Transverse colon (tissue), 4 donors: ENCODE data around the gene HRG. TPM values are rescaled to one million over a fixed set of nuclear protein-coding genes. Genes with fewer than 3 reads are reported as not detected.
"Not testable (repeated sequence)": the region's sequence is repeated elsewhere in the genome, so short reads cannot be mapped to it uniquely, and the experiment has no call there.

Experiments
- DNase-seq: peaks from one replicate; pipeline ENCODE4 v3.0.0-alpha.2; 2019
- H3K27ac ChIP-seq, 4 donors: fragments of 200-600 bp; sonication (generic); 2 replicates each; pipeline ENCODE4 v1.5.1; 2016 to 2018; ENCODE audit warnings: inconsistent platforms in 4 of 4
- H3K27me3 ChIP-seq: fragments of 200-600 bp; sonication (generic); 2 replicates; pipeline ENCODE4 v1.5.1; 2017; ENCODE audit warnings: inconsistent platforms
- H3K36me3 ChIP-seq, 4 donors: fragments of 200-600 bp; sonication (generic); 2 replicates each; pipeline ENCODE4 v1.5.1; 2017 to 2019; ENCODE audit warnings: inconsistent platforms in 4 of 4
- H3K4me1 ChIP-seq, 4 donors: fragments of 200-600 bp; sonication (generic); 2 replicates each; pipeline ENCODE4 v1.5.1; 2017 to 2020; ENCODE audit warnings: inconsistent platforms in 4 of 4
- H3K4me3 ChIP-seq, 4 donors: fragments of 200-600 bp; sonication (generic); 1 replicate in 1 of 4; 2 replicates in 3 of 4; pipeline versions ENCODE4 v1.5.1 to v1.6.1; 2017 to 2019; ENCODE audit warnings: inconsistent platforms in 4 of 4
- H3K9me3 ChIP-seq, 2 donors: fragments of 200-600 bp; sonication (generic); 2 replicates each; pipeline ENCODE4 v1.5.1; 2017 to 2019; ENCODE audit warnings: inconsistent platforms in 2 of 2
- EP300 ChIP-seq: sonication (generic); formaldehyde crosslinking; IDR thresholded peaks from one replicate; pipeline ENCODE4 v1.6.1; 2017; ENCODE audit warnings: antibody characterized with exemption, low read depth
- POLR2A ChIP-seq: fragments of 450-650 bp; IDR thresholded peaks from one replicate; pipeline ENCODE4 v1.6.1; 2016; ENCODE audit warnings: antibody characterized with exemption, mild to moderate bottlenecking, moderate library complexity
- POLR2AphosphoS5 ChIP-seq, 3 donors: sonication (generic); formaldehyde crosslinking; IDR thresholded peaks; one replicate each; pipeline ENCODE4 v1.6.1; 2016; ENCODE audit warnings: antibody characterized with exemption in 3 of 3
- WGBS, 2 donors: methylation state at CpG; one replicate each; pipeline ENCODE4 v1.1.5; 2018; ENCODE audit warnings: low coverage in 1 of 2; 5-methylcytosine and 5-hydroxymethylcytosine counted together
- in situ Hi-C, 4 donors: fragments of 200-750 bp; cut with MboI; loops; one replicate each; pipeline versions ENCODE4 v1.15.0 to v1.15.1; 2017; ENCODE audit warnings: low sequenced_read_pairs in 3 of 4, low pct_ligation_motif_present in 1 of 4, low pct_unique_long_range_greater_than_20kb in 1 of 4
- intact Hi-C: fragments of 100-400 bp; cut with DNase I; formaldehyde crosslinking; loops from one replicate; pipeline ENCODE4 v1.15.1; 2023; ENCODE audit warnings: low total_unique reads
- total RNA-seq, 4 donors: library from RNA; depleted of rRNA; stranded (reverse); fragments of >200 nt; gene quantifications; one replicate each; pipeline ENCODE4 v1.1.0, GENCODE V29; 2016
- TF ChIP-seq, protein P1 (sequence below), 5 experiments: fragments of 200-600 bp in 3 of 5; fragments of 450-650 bp in 2 of 5; sonication (generic) in 3 of 5; IDR thresholded peaks; 1 replicate in 2 of 5; 2 replicates in 3 of 5; pipeline ENCODE4 v1.5.1; 2016 to 2017; ENCODE audit warnings: antibody characterized with exemption in 5 of 5, inconsistent platforms in 3 of 5, mild to moderate bottlenecking in 2 of 5, moderate library complexity in 1 of 5

HRG gene
- total RNA-seq, 4 donors from 2014 or later: not detected

DNA sequence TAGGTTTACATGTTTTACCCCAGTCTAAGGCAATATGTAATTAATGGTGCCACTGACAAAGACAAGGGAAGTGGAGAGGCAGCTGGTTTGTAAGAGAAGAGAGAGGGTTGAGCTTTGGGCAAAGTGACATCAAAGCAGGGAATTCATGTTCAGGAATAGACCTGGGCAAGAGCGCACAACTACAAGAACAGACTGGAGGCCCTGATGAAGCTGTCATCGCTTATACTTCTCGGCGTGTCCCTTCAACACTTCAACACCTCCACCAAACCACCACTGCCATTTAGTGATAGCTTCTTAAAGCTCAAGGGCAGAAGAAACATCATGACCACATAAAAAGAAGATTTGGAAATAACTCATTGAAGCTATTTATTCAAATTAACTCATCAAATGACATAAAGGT lies 31.7 kb downstream of the HRG start:
- no peaks in the 10 kb centered on the region for H3K27me3 ChIP-seq
- in situ Hi-C loops: no loop called here

DNA sequence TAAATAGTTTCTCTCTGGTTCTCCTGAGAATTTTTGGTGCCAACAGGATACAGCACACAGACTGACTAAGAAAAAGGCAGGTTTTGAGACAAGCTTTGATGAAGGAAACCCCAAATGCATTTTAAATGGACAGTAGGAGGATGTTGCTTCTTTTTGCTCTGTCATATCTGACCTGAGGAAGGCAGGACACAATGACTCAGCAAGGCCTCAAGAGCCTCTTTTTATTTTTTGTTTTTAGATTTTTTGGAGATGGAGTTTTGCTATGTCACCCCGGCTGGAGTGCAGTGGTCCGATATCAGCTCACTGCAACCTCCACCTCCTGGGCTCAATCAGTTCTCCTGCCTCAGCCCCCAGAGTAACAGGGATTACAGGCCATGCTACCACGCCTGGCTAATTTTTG lies 34.5 kb downstream of the HRG start:
- in situ Hi-C loops (no loop called here), intact Hi-C loops (no loop called here)
- H3K4me1 ChIP-seq: no peaks in the 10 kb centered on the region
- DNase-seq: no peak
- no peak overlapping the region for H3K4me3 ChIP-seq
- no peaks in the 10 kb centered on the region for H3K36me3 ChIP-seq
- TF ChIP-seq, protein P1, sequence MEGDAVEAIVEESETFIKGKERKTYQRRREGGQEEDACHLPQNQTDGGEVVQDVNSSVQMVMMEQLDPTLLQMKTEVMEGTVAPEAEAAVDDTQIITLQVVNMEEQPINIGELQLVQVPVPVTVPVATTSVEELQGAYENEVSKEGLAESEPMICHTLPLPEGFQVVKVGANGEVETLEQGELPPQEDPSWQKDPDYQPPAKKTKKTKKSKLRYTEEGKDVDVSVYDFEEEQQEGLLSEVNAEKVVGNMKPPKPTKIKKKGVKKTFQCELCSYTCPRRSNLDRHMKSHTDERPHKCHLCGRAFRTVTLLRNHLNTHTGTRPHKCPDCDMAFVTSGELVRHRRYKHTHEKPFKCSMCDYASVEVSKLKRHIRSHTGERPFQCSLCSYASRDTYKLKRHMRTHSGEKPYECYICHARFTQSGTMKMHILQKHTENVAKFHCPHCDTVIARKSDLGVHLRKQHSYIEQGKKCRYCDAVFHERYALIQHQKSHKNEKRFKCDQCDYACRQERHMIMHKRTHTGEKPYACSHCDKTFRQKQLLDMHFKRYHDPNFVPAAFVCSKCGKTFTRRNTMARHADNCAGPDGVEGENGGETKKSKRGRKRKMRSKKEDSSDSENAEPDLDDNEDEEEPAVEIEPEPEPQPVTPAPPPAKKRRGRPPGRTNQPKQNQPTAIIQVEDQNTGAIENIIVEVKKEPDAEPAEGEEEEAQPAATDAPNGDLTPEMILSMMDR (IDR thresholded peaks at IDR 0.05): no peak
- no peak for TF ChIP-seq POLR2AphosphoS5 (IDR thresholded peaks at IDR 0.05)
- TF ChIP-seq EP300: no peak
- TF ChIP-seq POLR2A: no peak
- WGBS, 2 donors: 83 to 90% methylated on average over 3 of the region's 3 CpGs
- no peaks in the 10 kb centered on the region for H3K9me3 ChIP-seq
- no peaks in the 10 kb centered on the region for H3K27me3 ChIP-seq
- no peak overlapping the region for H3K27ac ChIP-seq

More for the DNA sequence above, 31.7 kb downstream of the HRG start:
- Histone ChIP-seq H3K36me3 (no peaks in the 10 kb centered on the region), H3K9me3 (no peaks in the 10 kb centered on the region), H3K27ac (no peak overlapping the region), H3K4me3 (no peak overlapping the region), H3K4me1 (no peaks in the 10 kb centered on the region)
- intact Hi-C loops: no loop called here
- no peak for TF ChIP-seq EP300
- no peak for TF ChIP-seq POLR2AphosphoS5 (IDR thresholded peaks at IDR 0.05)
- TF ChIP-seq POLR2A: no peak
- TF ChIP-seq, protein P1 (IDR thresholded peaks at IDR 0.05): no peak
- no peak for DNase-seq
- 76 to 94% methylated on average over 3 to 4 of the region's 4 CpGs for WGBS, 2 donors

DNA sequence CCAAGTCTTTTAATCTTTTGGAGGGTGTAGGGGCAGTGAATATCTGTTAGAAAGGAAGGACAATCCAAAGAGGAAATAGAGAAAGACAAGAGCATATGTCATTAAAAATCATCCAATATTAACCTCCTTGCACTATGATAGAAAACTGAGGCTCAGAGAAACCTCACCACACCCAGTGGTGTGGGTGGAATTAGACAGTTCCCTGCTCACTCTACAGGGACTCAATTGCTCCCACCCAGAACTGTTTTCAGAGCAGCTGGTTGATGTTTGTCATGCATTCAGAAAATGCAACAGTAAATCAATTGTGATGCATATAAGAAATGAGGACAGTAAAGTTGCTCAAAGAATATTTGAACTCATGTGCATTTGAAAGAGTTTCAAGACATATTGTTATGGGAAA lies 36.6 kb downstream of the HRG start:
- H3K27me3 ChIP-seq, intact Hi-C loops, H3K27ac ChIP-seq, in situ Hi-C loops, H3K4me3 ChIP-seq, DNase-seq, H3K9me3 ChIP-seq, H3K36me3 ChIP-seq, H3K4me1 ChIP-seq: not testable (repeated sequence)

DNA sequence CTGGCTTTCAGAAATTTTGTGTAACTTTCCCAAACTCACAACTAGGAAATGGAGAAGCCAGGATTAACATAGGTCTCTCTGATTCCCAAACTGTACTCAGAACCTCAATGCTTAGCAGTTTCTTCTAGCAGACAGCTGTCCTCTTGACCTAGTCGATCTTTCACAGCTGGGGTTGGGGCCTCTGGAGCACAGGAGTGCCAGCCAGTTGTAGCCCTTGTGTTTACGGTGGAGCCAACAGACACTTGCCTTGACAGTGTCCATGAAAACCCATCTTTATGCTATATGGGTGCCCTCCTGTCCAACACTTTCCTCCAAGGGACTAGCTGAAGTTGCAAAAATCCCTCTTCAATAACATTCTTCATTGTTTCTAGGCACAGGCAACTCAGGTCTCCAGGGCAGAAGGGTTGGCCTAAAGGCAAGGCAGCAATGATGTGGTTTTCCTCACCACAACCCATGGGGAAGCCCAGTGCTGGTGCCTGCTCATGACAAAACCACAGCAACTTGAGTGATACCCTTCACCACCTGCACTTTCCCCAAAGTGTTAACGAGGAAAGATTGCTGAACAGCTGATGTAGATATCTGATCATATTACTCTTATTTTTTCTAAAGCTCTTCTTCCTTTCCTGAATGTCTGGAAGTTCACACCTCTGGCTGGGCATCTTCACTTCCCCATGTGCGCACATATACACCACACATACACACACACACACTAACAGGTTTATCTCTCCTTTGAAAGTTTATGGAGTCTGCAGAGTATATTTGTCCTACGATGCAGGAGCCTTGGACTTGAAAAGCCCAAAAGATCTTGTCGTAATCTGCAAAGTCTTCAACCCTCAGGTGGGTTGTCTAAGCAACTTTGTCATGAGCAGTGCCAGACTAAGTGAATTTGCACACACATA lies 40.3 kb downstream of the HRG start:
- in situ Hi-C loops (no loop called here), intact Hi-C loops (no loop called here)
- Histone ChIP-seq H3K36me3 (no peaks in the 10 kb centered on the region), H3K4me3 (no peak overlapping the region), H3K27ac (no peak overlapping the region), H3K27me3 (no peaks in the 10 kb centered on the region), H3K4me1 (no peaks in the 10 kb centered on the region), H3K9me3 (no peaks in the 10 kb centered on the region)
- 70 to 89% methylated on average over 3 to 6 of the region's 6 CpGs for WGBS, 2 donors
- TF ChIP-seq, protein P1 (IDR thresholded peaks at IDR 0.05): no peak
- no peak for TF ChIP-seq POLR2AphosphoS5 (IDR thresholded peaks at IDR 0.05)
- TF ChIP-seq EP300: no peak
- no peak for TF ChIP-seq POLR2A
- DNase-seq: no peak
